CD4-positive, alpha-beta memory T cell (primary cell): ENCODE results near the gene PHKG1. TPM values are rescaled to one million over a fixed set of nuclear protein-coding genes. Genes with fewer than 3 reads are reported as not detected.

Source experiments
- polyA plus RNA-seq, 2 donors: library from polyadenylated mRNA; unstranded; fragments of 300-500 nt; fragmentation: Illumina TruSeq; gene quantifications; one replicate each; pipeline ENCODE4 v1.2.3, GENCODE V29; 2021
- total RNA-seq, 2 experiments: library from RNA; stranded (reverse); gene quantifications; one replicate each; pipeline ENCODE4 v1.2.3, GENCODE V29; 2021

Gene PHKG1
- total and polyA plus RNA-seq, 4 experiments from 2014 or later, result 0.53 to 3.7 (median 2.9) TPM; not detected in 1

Other genes starting within 250 kb of the PHKG1 start
- gene SEPTIN14, start 230.2 kb downstream of the PHKG1 start, total RNA-seq, result not detected
- not detected for gene SEPTIN14, start 230.2 kb downstream of the PHKG1 start, polyA plus RNA-seq
- gene ZNF713, start 205.5 kb downstream of the PHKG1 start, total RNA-seq, result 1 to 10 TPM; 2.8 to 4.7 TPM
- gene ZNF713, start 205.5 kb downstream of the PHKG1 start, polyA plus RNA-seq, result under 1 TPM; 0.18 to 0.85 TPM
- 10 to 100 TPM; 11.5 to 13.2 TPM for gene MRPS17, start 141.1 kb downstream of the PHKG1 start, total RNA-seq
- gene MRPS17, start 141.1 kb downstream of the PHKG1 start, polyA plus RNA-seq, result 10 to 100 TPM; 15.1 to 17.8 TPM
- 10 to 100 TPM; 29.0 to 33.3 TPM for gene NIPSNAP2, start 128.4 kb downstream of the PHKG1 start, total RNA-seq
- 10 to 100 TPM; 43.0 to 94.3 TPM for gene NIPSNAP2, start 128.4 kb downstream of the PHKG1 start, polyA plus RNA-seq
- 1 to 10 TPM; 4.3 to 8.0 TPM for gene PSPH, start 41.5 kb downstream of the PHKG1 start, total RNA-seq
- gene PSPH, start 41.5 kb downstream of the PHKG1 start, polyA plus RNA-seq, result 1 to 10 TPM; 2.1 to 4.1 TPM
- 10 to 100 TPM; 72.9 to 78.2 TPM for gene CCT6A, start 41.2 kb downstream of the PHKG1 start, total RNA-seq
- gene CCT6A, start 41.2 kb downstream of the PHKG1 start, polyA plus RNA-seq, result 100 to 1,000 TPM in 1 of 2 donors, 10 to 100 TPM in 1; 94.7 to 113 TPM
- 100 to 1,000 TPM; 172 to 177 TPM for gene SUMF2, start 28.7 kb downstream of the PHKG1 start, total RNA-seq
- gene SUMF2, start 28.7 kb downstream of the PHKG1 start, polyA plus RNA-seq, result 100 to 1,000 TPM in 1 of 2 donors, 10 to 100 TPM in 1; 79.9 to 157 TPM
- 100 to 1,000 TPM; 147 to 156 TPM for gene CHCHD2, start 13.5 kb upstream of the PHKG1 start, total RNA-seq
- gene CHCHD2, start 13.5 kb upstream of the PHKG1 start, polyA plus RNA-seq, result 100 to 1,000 TPM; 504 to 526 TPM
- gene NUPR2, start 23.5 kb upstream of the PHKG1 start, total RNA-seq, result 1 to 10 TPM in 1 of 2 experiments, not detected in 1; 1.2 TPM
- gene NUPR2, start 23.5 kb upstream of the PHKG1 start, polyA plus RNA-seq, result 1 to 10 TPM; 1.3 to 1.5 TPM